CD14-positive monocyte (primary cell): ENCODE measurements around the gene STK4. TPM values are rescaled to one million over a fixed set of nuclear protein-coding genes. Genes with fewer than 3 reads are reported as not detected.
A peak's percentile ranks its signal among the peaks of the same experiment; 100 is the strongest.

Experiments used
- DNase-seq, 3 donors: peaks; one replicate each; pipeline ENCODE4 v3.0.0-alpha.2; 2011 to 2022
- H2AFZ ChIP-seq: 2 replicates; pipeline ENCODE4 v1.6.0; 2012; ENCODE audit warnings: mild to moderate bottlenecking, low read depth, low read length, inconsistent platforms; ENCODE audit not compliant: insufficient read depth, poor library complexity, severe bottlenecking
- H3K27ac ChIP-seq, 2 donors: 1 replicate in 1 of 2; 2 replicates in 1 of 2; pipeline ENCODE4 v1.5.1; 2012 to 2013; ENCODE audit warnings: low read length in 2 of 2, control low read depth in 1 of 2, inconsistent platforms in 1 of 2, low read depth in 1 of 2, mild to moderate bottlenecking in 1 of 2
- H3K27me3 ChIP-seq, 2 donors: one replicate each; pipeline versions ENCODE4 v1.6.0 to v1.6.1; 2011 to 2013; ENCODE audit warnings: low read length in 2 of 2; ENCODE audit not compliant: control insufficient read depth in 2 of 2, insufficient read depth in 2 of 2
- H3K36me3 ChIP-seq, 2 donors: replicated peaks in 1 of 2; 1 replicate in 1 of 2; 2 replicates in 1 of 2; pipeline versions ENCODE4 v1.5.1 to v1.6.1; 2012 to 2013; ENCODE audit warnings: low read length in 2 of 2, control low read depth in 1 of 2, inconsistent platforms in 1 of 2, mild to moderate bottlenecking in 1 of 2; ENCODE audit not compliant: insufficient read depth in 2 of 2, control insufficient read depth in 1 of 2
- H3K4me1 ChIP-seq, 2 donors: 1 replicate in 1 of 2; 2 replicates in 1 of 2; pipeline versions ENCODE4 v1.5.1 to v1.6.1; 2012 to 2013; ENCODE audit warnings: low read length in 2 of 2, control low read depth in 1 of 2, inconsistent platforms in 1 of 2, mild to moderate bottlenecking in 1 of 2, moderate library complexity in 1 of 2; ENCODE audit not compliant: insufficient read depth in 2 of 2, control insufficient read depth in 1 of 2
- H3K4me2 ChIP-seq: replicated peaks from 2 replicates; pipeline ENCODE3; 2012; ENCODE audit warnings: low read length, moderate library complexity, mild to moderate bottlenecking; ENCODE audit not compliant: poor library complexity, severe bottlenecking; ENCODE audit errors: extremely low read depth
- H3K4me3 ChIP-seq, 3 experiments: fragments of 200-600 bp in 1 of 3; sonication (generic) in 1 of 3; replicated peaks in 1 of 3; 1 replicate in 2 of 3; 2 replicates in 1 of 3; pipeline ENCODE4 v1.5.1; 2011 to 2013; ENCODE audit warnings: low read length in 3 of 3, mild to moderate bottlenecking in 3 of 3, control low read depth in 2 of 3, low read depth in 2 of 3, inconsistent platforms in 1 of 3, moderate library complexity in 1 of 3
- H3K79me2 ChIP-seq: 2 replicates; pipeline ENCODE4 v1.6.0; 2012; ENCODE audit warnings: mild to moderate bottlenecking, control low read depth, inconsistent platforms, low read length, moderate library complexity; ENCODE audit not compliant: insufficient read depth
- H3K9ac ChIP-seq: 2 replicates; pipeline ENCODE4 v1.6.0; 2017; ENCODE audit warnings: low read length, mild to moderate bottlenecking; ENCODE audit not compliant: insufficient read depth, poor library complexity, severe bottlenecking
- H3K9me3 ChIP-seq, 2 donors: replicated peaks in 1 of 2; 1 replicate in 1 of 2; 2 replicates in 1 of 2; pipeline versions ENCODE4 v1.5.1 to v1.6.1; 2012 to 2013; ENCODE audit warnings: low read length in 2 of 2, control low read depth in 1 of 2; ENCODE audit not compliant: control insufficient read depth in 1 of 2, insufficient read depth in 1 of 2
- H4K20me1 ChIP-seq: 2 replicates; pipeline ENCODE4 v1.6.0; 2012; ENCODE audit warnings: mild to moderate bottlenecking, low read length, control low read depth, moderate library complexity; ENCODE audit not compliant: insufficient read depth
- H3K27ac Mint-ChIP-seq, 7 donors: one replicate each; pipeline ENCODE4 v1.8.0; 2020; ENCODE audit warnings: mild to moderate bottlenecking in 7 of 7, mixed read lengths in 7 of 7, moderate library complexity in 6 of 7, inconsistent platforms in 2 of 7
- H3K27me3 Mint-ChIP-seq, 3 donors: one replicate each; pipeline ENCODE4 v1.8.0; 2021 to 2022; ENCODE audit warnings: low read depth in 3 of 3, mild to moderate bottlenecking in 3 of 3, mixed read lengths in 3 of 3, moderate library complexity in 3 of 3, inconsistent platforms in 1 of 3
- H3K36me3 Mint-ChIP-seq, 2 donors: one replicate each; pipeline ENCODE4 v1.8.0; 2020; ENCODE audit warnings: mixed read lengths in 2 of 2, inconsistent platforms in 1 of 2, mild to moderate bottlenecking in 1 of 2
- H3K4me1 Mint-ChIP-seq: one replicate; pipeline ENCODE4 v1.8.0; 2020; ENCODE audit warnings: mild to moderate bottlenecking, mixed read lengths
- H3K4me3 Mint-ChIP-seq, 2 donors: one replicate each; pipeline ENCODE4 v1.8.0; 2020; ENCODE audit warnings: mild to moderate bottlenecking in 2 of 2, mixed read lengths in 2 of 2, moderate library complexity in 1 of 2
- H3K9me3 Mint-ChIP-seq, 7 donors: one replicate each; pipeline ENCODE4 v1.8.0; 2020 to 2022; ENCODE audit warnings: mixed read lengths in 7 of 7, mild to moderate bottlenecking in 6 of 7, moderate library complexity in 6 of 7, inconsistent platforms in 2 of 7
- WGBS: methylation state at CpG from one replicate; pipeline ENCODE4 v1.1.5; 2013; ENCODE audit warnings: missing lambda C conversion rate; ENCODE audit not compliant: insufficient coverage; 5-methylcytosine and 5-hydroxymethylcytosine counted together
- intact Hi-C, 2 donors: fragments of 100-400 bp; cut with micrococcal nuclease; formaldehyde crosslinking; loops; one replicate each; pipeline versions ENCODE4 v1.15.0 to v1.15.1; 2023
- polyA plus RNA-seq, 3 donors: library from polyadenylated mRNA; depleted of rRNA in 1 of 3; unstranded in 2 of 3; stranded (reverse) in 1 of 3; fragments of 300-500 nt in 2 of 3; fragments of >200 nt in 1 of 3; fragmentation: Illumina TruSeq in 2 of 3; gene quantifications; 1 replicate in 2 of 3; 2 replicates in 1 of 3; pipeline ENCODE4 v1.2.3, GENCODE V29; 2012 to 2021
- TF ChIP-seq, protein P1 (sequence below): fragments of 200-600 bp; IDR thresholded peaks from one replicate; pipeline ENCODE4 v1.8.0; 2022; ENCODE audit warnings: antibody characterized with exemption, mild to moderate bottlenecking

Gene STK4
- polyA plus RNA-seq, 3 donors = 53.0 to 123 (median 69.9) TPM

DNA sequence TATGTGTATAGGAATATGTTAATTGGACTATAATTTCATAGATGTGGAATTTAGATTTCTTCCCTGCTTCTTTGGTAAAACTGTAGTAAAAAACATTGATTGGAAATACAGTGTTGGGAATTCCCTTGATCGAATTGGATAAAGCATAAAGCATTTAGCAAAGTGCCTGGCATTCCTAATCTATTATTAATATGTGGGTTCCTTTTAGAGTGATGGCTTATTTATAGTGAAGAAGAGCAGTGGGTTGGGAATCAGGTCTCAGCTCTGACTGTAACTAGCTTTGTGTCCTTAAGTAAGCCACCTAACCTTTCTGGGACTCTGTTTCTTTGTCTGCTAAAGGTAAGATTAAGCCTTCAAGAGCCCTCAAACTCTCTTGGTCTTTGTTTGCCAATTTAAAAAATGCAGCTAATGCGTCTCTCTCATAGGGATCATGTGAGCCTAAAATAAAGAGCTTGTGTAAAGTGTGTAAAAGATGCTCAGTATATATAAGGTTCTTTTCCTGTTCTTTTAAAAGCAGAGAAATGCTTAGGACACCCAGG lies 81.3 kb downstream of the STK4 start:
- Histone ChIP-seq H3K4me2 (no peak overlapping the region), H3K4me3 (no peak overlapping the region), H3K79me2 (peaks cover 84% of the 10 kb centered on the region), H3K9me3 (no peaks in the 10 kb centered on the region), H3K27me3 (no peaks in the 10 kb centered on the region), H2AFZ (no peak overlapping the region), H3K9ac (no peak overlapping the region), H3K36me3 (peaks cover 42 to 83% of the 10 kb centered on the region in 2 donors), H3K4me1 (peaks cover 11 to 13% of the 10 kb centered on the region in 2 donors), H4K20me1 (peaks cover 100% of the 10 kb centered on the region), H3K27ac (no peak overlapping the region)
- 100% methylated on average over 1 of the region's 2 CpGs for WGBS
- Mint-ChIP-seq H3K36me3 (peaks cover 49 to 62% of the 10 kb centered on the region in 2 donors), H3K4me3 (no peak overlapping the region), H3K4me1 (peaks cover 31% of the 10 kb centered on the region), H3K27me3 (no peaks in the 10 kb centered on the region), H3K9me3 (no peaks in the 10 kb centered on the region), H3K27ac (peak overlapping the region in 1 of 7 donors; percentile 40)
- TF ChIP-seq, protein P1, sequence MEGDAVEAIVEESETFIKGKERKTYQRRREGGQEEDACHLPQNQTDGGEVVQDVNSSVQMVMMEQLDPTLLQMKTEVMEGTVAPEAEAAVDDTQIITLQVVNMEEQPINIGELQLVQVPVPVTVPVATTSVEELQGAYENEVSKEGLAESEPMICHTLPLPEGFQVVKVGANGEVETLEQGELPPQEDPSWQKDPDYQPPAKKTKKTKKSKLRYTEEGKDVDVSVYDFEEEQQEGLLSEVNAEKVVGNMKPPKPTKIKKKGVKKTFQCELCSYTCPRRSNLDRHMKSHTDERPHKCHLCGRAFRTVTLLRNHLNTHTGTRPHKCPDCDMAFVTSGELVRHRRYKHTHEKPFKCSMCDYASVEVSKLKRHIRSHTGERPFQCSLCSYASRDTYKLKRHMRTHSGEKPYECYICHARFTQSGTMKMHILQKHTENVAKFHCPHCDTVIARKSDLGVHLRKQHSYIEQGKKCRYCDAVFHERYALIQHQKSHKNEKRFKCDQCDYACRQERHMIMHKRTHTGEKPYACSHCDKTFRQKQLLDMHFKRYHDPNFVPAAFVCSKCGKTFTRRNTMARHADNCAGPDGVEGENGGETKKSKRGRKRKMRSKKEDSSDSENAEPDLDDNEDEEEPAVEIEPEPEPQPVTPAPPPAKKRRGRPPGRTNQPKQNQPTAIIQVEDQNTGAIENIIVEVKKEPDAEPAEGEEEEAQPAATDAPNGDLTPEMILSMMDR = no peak
- no peak for DNase-seq
- intact Hi-C loops = loop anchor here in 1 of 2 donors (10.0 kb wide), 1 partner anchor 47 kb away; no protein-coding TSS in a partner anchor

DNA sequence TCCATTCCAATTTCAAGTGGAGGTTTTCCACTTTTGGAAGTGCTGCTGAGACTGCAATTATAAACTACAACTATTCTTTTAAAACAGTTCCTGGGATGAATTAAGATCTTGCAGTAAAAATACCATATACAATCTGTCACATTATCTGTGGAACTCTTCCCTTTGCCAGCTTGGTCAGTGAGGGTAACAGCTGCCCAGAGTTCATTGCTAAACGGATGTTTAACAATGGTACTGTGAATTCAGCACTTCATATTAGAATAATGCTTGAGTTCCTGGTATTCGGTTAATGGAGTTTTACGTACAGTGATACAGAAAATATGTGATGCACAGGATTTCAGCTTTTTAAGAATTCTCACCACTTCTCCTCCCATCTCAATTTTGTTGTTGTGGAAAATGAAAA lies 83.1 kb downstream of the STK4 start:
- H3K4me3 Mint-ChIP-seq = no peak overlapping the region
- Histone ChIP-seq H3K4me3 (no peak overlapping the region), H3K4me1 (peaks cover 8 to 9% of the 10 kb centered on the region in 2 donors)

More for the DNA sequence above, 83.1 kb downstream of the STK4 start:
- no peak overlapping the region for H3K4me2 ChIP-seq
- no peak overlapping the region for H2AFZ ChIP-seq
- H3K27me3 Mint-ChIP-seq = no peaks in the 10 kb centered on the region
- no peaks in the 10 kb centered on the region for H3K9me3 ChIP-seq
- 67% methylated on average over 1 of the region's 3 CpGs for WGBS
- H3K27me3 ChIP-seq = no peaks in the 10 kb centered on the region
- TF ChIP-seq, protein P1 = no peak
- H4K20me1 ChIP-seq = peaks cover 100% of the 10 kb centered on the region
- H3K36me3 ChIP-seq = peaks cover 56 to 84% of the 10 kb centered on the region in 2 donors
- peak overlapping the region in 1 of 2 donors; percentile 50 for H3K27ac ChIP-seq
- peaks cover 25% of the 10 kb centered on the region for H3K4me1 Mint-ChIP-seq
- H3K9me3 Mint-ChIP-seq = no peaks in the 10 kb centered on the region
- peaks cover 58 to 64% of the 10 kb centered on the region in 2 donors for H3K36me3 Mint-ChIP-seq
- DNase-seq = no peak
- H3K27ac Mint-ChIP-seq = peak overlapping the region in 4 of 7 donors; percentile 16 to 67 (median 34)
- no peak overlapping the region for H3K9ac ChIP-seq
- peaks cover 81% of the 10 kb centered on the region for H3K79me2 ChIP-seq
- intact Hi-C loops = loop anchor here in 1 of 2 donors (10.0 kb wide), 1 partner anchor 45 kb away; no protein-coding TSS in a partner anchor
